ENCODE data around the gene FEZF1.

Gene FEZF1

DNA sequence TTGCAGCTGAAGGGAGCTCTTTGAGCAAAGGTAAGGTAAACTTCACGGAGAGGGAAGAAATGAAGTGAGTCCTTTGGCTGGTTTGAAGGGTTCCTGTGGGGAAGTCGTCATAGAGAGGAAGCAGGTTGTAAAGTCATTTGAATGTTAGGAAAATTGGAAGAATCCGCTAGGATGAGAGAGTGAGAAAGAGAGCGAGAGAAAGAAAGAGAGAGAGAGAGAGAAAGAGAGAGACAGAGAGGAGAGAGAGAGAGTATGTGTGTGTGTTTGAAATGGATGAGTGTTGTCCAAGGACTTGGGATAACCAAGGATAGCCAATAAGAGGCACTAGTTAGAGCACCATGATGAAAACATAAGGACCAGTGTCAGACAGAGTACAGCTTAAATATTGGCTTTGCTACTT, 43.1 kb downstream of the FEZF1 start:
- DNase-seq: no peak

GRCh38 chr7:122261016-122261415, 43.5 kb downstream of the FEZF1 start:
- DNase-seq: no peak

DNA sequence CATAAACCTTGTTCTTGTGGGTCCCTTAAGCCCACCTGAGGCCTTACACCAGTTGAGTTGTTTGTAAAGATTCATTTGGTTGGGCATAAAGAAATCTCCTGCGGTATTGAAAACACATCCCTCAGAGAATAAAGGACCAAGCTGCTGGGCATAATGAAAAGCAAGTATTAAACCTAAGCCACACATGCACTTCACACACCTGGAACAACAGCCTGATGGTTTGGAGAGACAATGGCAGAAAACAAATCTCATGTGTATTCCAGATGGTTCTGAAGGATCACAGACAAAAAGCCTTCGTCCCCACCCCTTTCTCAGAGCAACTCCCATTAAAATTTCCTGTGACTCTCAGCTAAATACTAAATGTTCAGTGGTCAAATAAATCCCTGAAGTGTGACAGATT, 44.2 kb downstream of the FEZF1 start:
- DNase-seq: no peak

DNA sequence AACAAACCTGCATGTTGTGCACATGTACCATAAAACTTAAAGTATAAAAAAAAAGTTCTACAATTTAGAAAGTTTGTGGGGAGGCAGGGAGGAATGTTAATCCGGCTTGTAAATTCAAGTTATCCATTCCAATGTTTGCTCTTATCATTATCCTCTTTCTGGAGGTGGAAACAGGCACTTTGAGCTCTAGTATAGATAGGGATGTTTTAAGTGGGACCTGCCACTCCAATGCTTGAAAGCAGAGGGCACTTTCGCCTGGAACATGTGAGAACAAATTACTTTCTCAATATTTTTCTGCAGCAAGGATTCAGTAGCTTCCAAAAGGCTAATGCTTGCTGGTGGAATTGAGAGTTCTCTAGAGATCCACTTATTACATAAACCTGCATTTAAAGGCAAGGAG, 45.6 kb downstream of the FEZF1 start:
- DNase-seq: no peak

GRCh38 chr7:122257056-122257455, 47.5 kb downstream of the FEZF1 start:
- no peak for DNase-seq

DNA sequence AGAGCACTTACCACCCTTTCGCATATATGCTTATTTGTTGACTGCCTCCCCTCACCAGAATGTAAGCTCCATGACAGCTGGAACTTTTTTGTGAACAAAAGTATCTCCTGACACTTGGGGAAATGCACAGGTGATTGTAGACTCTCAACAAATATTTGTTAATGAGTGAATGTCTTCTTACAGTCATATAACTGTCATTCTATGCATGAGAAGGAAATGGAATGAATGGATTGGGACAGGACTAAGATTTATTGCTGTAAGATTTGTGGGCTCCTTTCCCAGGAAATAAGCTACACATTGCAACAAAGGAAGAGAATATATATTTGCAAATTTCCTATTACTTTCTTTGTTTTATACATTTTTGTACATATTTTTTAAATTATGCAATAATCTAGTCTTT, 48.5 kb downstream of the FEZF1 start:
- no peak for DNase-seq

DNA sequence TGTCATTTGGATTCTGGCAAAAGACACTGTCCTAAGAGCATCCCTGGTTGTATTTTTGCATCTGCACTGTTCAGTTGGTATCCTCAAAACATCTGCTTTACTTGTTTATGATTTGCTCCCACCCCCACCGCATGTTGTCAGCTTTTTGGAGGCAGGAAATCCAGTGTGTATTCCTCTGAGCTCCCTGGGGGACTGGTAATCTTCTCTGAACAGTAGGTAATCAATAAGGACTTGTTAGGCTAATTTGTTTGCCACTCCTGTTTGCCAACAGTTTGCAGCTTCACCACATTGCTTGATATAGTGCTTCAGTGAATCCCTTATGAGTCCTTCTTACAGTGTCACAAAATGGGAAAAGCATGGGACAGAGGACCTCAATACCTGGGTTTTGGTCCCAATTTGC, 49.1 kb downstream of the FEZF1 start:
- DNase-seq: no peak

All from stimulated activated naive CD4-positive, alpha-beta T cell treated with Interleukin-2 at 50 U/mL for 16 hours (primary cell).